Glomerular endothelial cell (primary cell): ENCODE results near the gene ACR. TPM values are rescaled to one million over a fixed set of nuclear protein-coding genes. Genes with fewer than 3 reads are reported as not detected.

ENCODE experiments used
- DNase-seq: peaks from one replicate; pipeline ENCODE4 v3.0.0-alpha.2; 2011; ENCODE audit warnings: low read depth, low spot score; ENCODE audit errors: extremely low read depth
- total RNA-seq: library from RNA; depleted of rRNA; stranded (reverse); fragments of >200 nt; gene quantifications from 2 replicates; pipeline ENCODE4 v1.2.3, GENCODE V29; 2015

Gene ACR
- 0.76 TPM in 1 of 2 replicates, not detected in the other for total RNA-seq

GRCh38 chr22:50737728-50738648 is at the start of gene ACR:
Gene ACR (plus strand): TSS chr22:50738204. CDS start chr22:50738236, 32 bp downstream.
- DNase-seq: no peak

- DNase-seq: no peak
These were observed 49.6 kb upstream of the ACR start for GRCh38 chr22:50688448-50688847.

- no peak for DNase-seq
These were observed 46.5 kb upstream of the ACR start for GRCh38 chr22:50691521-50691920.

- DNase-seq: no peak
These were observed 44.5 kb upstream of the ACR start for GRCh38 chr22:50693462-50693861.

- DNase-seq: no peak
These were observed 43.9 kb upstream of the ACR start for GRCh38 chr22:50694099-50694605.

GRCh38 chr22:50694766-50695420 is 43.1 kb upstream of the ACR start:
- no peak for DNase-seq

GRCh38 chr22:50695421-50696250 is 42.4 kb upstream of the ACR start:
- no peak for DNase-seq

GRCh38 chr22:50696251-50696798 is 41.7 kb upstream of the ACR start:
- no peak for DNase-seq

GRCh38 chr22:50696799-50697561 is 41.0 kb upstream of the ACR start:
- DNase-seq: no peak

GRCh38 chr22:50697667-50698506 is 40.1 kb upstream of the ACR start:
- DNase-seq: no peak

GRCh38 chr22:50698546-50698945 is 39.5 kb upstream of the ACR start:
- no peak for DNase-seq

GRCh38 chr22:50699001-50699755 is 38.8 kb upstream of the ACR start:
- no peak for DNase-seq

GRCh38 chr22:50699756-50700386 is 38.1 kb upstream of the ACR start:
- no peak for DNase-seq

- no peak for DNase-seq
These were observed 37.5 kb upstream of the ACR start for GRCh38 chr22:50700387-50701075.

GRCh38 chr22:50701076-50701419 is 37.0 kb upstream of the ACR start:
- DNase-seq: no peak

GRCh38 chr22:50701428-50702154 is 36.4 kb upstream of the ACR start:
- no peak for DNase-seq

- no peak for DNase-seq
These were observed 35.7 kb upstream of the ACR start for GRCh38 chr22:50702261-50702671.
